HepG2 (cell line): Measurements from ENCODE around the gene SLX9. TPM values are rescaled to one million over a fixed set of nuclear protein-coding genes. Genes with fewer than 3 reads are reported as not detected.
A peak's percentile ranks its signal among the peaks of the same experiment; 100 is the strongest.

Source experiments
- HOXA9 ChIP-seq: sonication (generic); formaldehyde crosslinking; IDR thresholded peaks from 2 replicates; pipeline ENCODE4 v1.8.1; 2022; ENCODE audit warnings: missing genetic modification reagents, mild to moderate bottlenecking, moderate library complexity, borderline replicate concordance
- NCOA5 ChIP-seq: sonication (generic); formaldehyde crosslinking; IDR thresholded peaks from 2 replicates; pipeline ENCODE4 v1.4.0; 2020; ENCODE audit warnings: missing genetic modification reagents
- NRL ChIP-seq: sonication (generic); formaldehyde crosslinking; IDR thresholded peaks from 2 replicates; pipeline ENCODE4 v1.5.0; 2020; ENCODE audit warnings: missing genetic modification reagents, mild to moderate bottlenecking, moderate library complexity, borderline replicate concordance
- RARG ChIP-seq: sonication (generic); formaldehyde crosslinking; IDR thresholded peaks from 2 replicates; pipeline ENCODE4 v1.4.0; 2020; ENCODE audit warnings: low read depth, mild to moderate bottlenecking, missing genetic modification reagents
- RCOR2 ChIP-seq: IDR thresholded peaks from 2 replicates; pipeline ENCODE4 v1.6.1; 2016; ENCODE audit warnings: missing biosample characterization, missing genetic modification reagents
- RXRB ChIP-seq: IDR thresholded peaks from 2 replicates; pipeline ENCODE4 v1.6.1; 2016; ENCODE audit warnings: borderline replicate concordance, missing genetic modification reagents, missing compliant biosample characterization
- U2AF2 ChIP-seq: fragments of 200-400 bp; formaldehyde crosslinking; IDR thresholded peaks from 2 replicates; pipeline ENCODE4 v1.6.1; 2017; ENCODE audit warnings: low read depth, mild to moderate bottlenecking, low read length
- ZBTB40 ChIP-seq, 2 experiments: fragments of 450-650 bp in 1 of 2; sonication (generic) in 1 of 2; formaldehyde crosslinking in 1 of 2; IDR thresholded peaks; 2 replicates each; pipeline versions ENCODE4 v1.6.1 to v1.8.0; 2016 to 2022; ENCODE audit warnings: antibody characterized with exemption in 1 of 2, mild to moderate bottlenecking in 1 of 2, missing genetic modification reagents in 1 of 2
- ZNF792 ChIP-seq: IDR thresholded peaks from 2 replicates; pipeline ENCODE4 v1.6.1; 2016
- polyA plus RNA-seq, 8 experiments: library from polyadenylated mRNA; depleted of rRNA in 3 of 8; stranded (reverse) in 7 of 8; unstranded in 1 of 8; fragments of >200 nt; fragmentation: Illumina TruSeq in 4 of 8; extraction: Trizol in 4 of 8; gene quantifications; 2 replicates each; pipeline versions ENCODE4 v1.2.1 to v1.2.3, GENCODE V29; 2011 to 2016; ENCODE audit warnings: low read depth in 4 of 8, missing spikeins in 1 of 8, mixed read lengths in 1 of 8; ENCODE audit not compliant: insufficient read depth in 1 of 8
- total RNA-seq, 5 experiments: library from RNA; depleted of rRNA; stranded (reverse); fragments of >200 nt; fragmentation: Illumina TruSeq; extraction: Trizol; gene quantifications; 2 replicates each; pipeline ENCODE4 v1.2.3, GENCODE V29; 2016; ENCODE audit warnings: low read depth in 1 of 5
- TF ChIP-seq, protein P1 (sequence below): sonication (generic); formaldehyde crosslinking; IDR thresholded peaks from 2 replicates; pipeline ENCODE4 v1.5.0; 2020; ENCODE audit warnings: mild to moderate bottlenecking, missing genetic modification reagents
- TF ChIP-seq, protein P2 (sequence below): sonication (generic); formaldehyde crosslinking; IDR thresholded peaks from 2 replicates; pipeline ENCODE4 v1.8.1; 2023; ENCODE audit warnings: mild to moderate bottlenecking, missing genetic modification reagents, borderline replicate concordance
- TF ChIP-seq, protein P3 (sequence below): sonication (generic); formaldehyde crosslinking; IDR thresholded peaks from 2 replicates; pipeline ENCODE4 v1.4.0; 2020; ENCODE audit warnings: missing genetic modification reagents; ENCODE audit errors: not compliant biosample characterization
- TF ChIP-seq, protein P4 (sequence below): sonication (generic); formaldehyde crosslinking; IDR thresholded peaks from 2 replicates; pipeline ENCODE4 v1.8.0; 2022; ENCODE audit warnings: missing genetic modification reagents, mild to moderate bottlenecking, moderate library complexity, borderline replicate concordance

Gene SLX9
- total and polyA plus RNA-seq, 2 of the 13 experiments (the other 11 are each of a cell fraction or from before 2014, with no cell fraction given): 21.0 to 47.1 TPM

DNA sequence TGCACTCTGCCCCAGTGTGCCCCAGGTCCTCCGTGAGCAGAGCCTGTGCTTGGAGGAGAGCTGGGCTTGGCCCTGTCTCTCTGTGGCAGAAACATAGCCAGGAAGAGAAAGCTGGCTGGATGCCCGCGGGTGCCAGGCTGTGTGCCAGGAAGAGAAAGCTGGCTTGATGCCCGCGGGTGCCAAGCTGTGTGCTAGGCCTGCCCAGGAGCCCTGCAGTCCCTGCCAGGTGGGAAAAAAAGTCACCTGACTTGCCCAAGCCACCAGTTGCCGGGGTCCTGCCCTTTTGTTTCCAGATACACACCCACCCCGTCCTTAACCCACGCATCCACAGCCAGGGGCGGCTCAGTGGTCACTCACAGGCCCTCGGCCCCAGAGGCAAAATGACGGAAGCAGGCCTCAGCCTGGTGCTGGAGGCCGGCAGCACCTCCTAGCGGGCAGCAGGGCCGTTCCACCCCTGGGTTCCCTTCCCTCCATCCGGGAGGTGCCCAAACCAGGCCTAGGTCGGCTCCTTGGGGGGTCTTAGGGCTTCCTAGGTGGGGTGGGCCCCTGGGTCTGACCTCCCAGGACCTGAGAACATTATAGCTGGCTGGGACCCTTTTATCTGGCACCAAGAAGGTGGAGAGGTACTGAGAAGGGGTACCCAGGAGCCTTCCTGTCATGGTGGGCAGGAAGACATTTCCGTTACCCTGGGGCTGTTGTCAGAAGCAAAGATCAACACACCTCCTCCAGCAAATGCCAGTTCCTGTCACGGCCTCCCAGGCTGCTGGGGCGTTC is 28.3 kb upstream of the SLX9 start (continued):
- TF ChIP-seq, protein P1, sequence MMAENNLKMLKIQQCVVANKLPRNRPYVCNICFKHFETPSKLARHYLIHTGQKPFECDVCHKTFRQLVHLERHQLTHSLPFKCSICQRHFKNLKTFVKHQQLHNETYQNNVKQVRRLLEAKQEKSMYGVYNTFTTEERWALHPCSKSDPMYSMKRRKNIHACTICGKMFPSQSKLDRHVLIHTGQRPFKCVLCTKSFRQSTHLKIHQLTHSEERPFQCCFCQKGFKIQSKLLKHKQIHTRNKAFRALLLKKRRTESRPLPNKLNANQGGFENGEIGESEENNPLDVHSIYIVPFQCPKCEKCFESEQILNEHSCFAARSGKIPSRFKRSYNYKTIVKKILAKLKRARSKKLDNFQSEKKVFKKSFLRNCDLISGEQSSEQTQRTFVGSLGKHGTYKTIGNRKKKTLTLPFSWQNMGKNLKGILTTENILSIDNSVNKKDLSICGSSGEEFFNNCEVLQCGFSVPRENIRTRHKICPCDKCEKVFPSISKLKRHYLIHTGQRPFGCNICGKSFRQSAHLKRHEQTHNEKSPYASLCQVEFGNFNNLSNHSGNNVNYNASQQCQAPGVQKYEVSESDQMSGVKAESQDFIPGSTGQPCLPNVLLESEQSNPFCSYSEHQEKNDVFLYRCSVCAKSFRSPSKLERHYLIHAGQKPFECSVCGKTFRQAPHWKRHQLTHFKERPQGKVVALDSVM: peak; percentile 66
- TF ChIP-seq RARG (CRISPR knock-in tag): no peak
- TF ChIP-seq U2AF2: no peak
- TF ChIP-seq HOXA9 (CRISPR knock-in tag): no peak
- TF ChIP-seq, protein P2, sequence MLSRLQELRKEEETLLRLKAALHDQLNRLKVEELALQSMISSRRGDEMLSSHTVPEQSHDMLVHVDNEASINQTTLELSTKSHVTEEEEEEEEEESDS: no peak
- TF ChIP-seq NCOA5 (CRISPR knock-in tag): no peak
- TF ChIP-seq, protein P3, sequence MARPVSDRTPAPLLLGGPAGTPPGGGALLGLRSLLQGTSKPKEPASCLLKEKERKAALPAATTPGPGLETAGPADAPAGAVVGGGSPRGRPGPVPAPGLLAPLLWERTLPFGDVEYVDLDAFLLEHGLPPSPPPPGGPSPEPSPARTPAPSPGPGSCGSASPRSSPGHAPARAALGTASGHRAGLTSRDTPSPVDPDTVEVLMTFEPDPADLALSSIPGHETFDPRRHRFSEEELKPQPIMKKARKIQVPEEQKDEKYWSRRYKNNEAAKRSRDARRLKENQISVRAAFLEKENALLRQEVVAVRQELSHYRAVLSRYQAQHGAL: no peak
- TF ChIP-seq RCOR2 (CRISPR knock-in tag): no peak
- no peak for TF ChIP-seq NRL (CRISPR knock-in tag)
- no peak for TF ChIP-seq ZBTB40 (IDR thresholded peaks at IDR 0.05)
- 0 out of 2 replicates have a peak, but pooled peaks have one; percentile 9 for TF ChIP-seq ZBTB40 (CRISPR knock-in tag; IDR thresholded peaks at IDR 0.05)
- TF ChIP-seq RXRB (CRISPR knock-in tag): peak; percentile 27; the same call in 1 of the 2 replicates
- TF ChIP-seq ZNF792: no peak; the same call in 1 of the 2 replicates
- TF ChIP-seq, protein P4, sequence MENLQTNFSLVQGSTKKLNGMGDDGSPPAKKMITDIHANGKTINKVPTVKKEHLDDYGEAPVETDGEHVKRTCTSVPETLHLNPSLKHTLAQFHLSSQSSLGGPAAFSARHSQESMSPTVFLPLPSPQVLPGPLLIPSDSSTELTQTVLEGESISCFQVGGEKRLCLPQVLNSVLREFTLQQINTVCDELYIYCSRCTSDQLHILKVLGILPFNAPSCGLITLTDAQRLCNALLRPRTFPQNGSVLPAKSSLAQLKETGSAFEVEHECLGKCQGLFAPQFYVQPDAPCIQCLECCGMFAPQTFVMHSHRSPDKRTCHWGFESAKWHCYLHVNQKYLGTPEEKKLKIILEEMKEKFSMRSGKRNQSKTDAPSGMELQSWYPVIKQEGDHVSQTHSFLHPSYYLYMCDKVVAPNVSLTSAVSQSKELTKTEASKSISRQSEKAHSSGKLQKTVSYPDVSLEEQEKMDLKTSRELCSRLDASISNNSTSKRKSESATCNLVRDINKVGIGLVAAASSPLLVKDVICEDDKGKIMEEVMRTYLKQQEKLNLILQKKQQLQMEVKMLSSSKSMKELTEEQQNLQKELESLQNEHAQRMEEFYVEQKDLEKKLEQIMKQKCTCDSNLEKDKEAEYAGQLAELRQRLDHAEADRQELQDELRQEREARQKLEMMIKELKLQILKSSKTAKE (CRISPR knock-in tag): no peak
